HG03097 (cell line): Measurements from ENCODE around the gene HSD17B1.

ENCODE experiments used
- ATAC-seq: cut with Tn5 transposase; IDR thresholded peaks from one replicate; pipeline ENCODE4 v1.9.1; 2021; ENCODE audit not compliant: unreplicated experiment, low FRiP score

The HSD17B1 gene

GRCh38 chr17:42591411-42591810, 38.7 kb downstream of the HSD17B1 start:
- no peak for ATAC-seq

- ATAC-seq: no peak
Observed at GRCh38 chr17:42596386-42596785, 43.7 kb downstream of the HSD17B1 start.

GRCh38 chr17:42598905-42599304, 46.2 kb downstream of the HSD17B1 start:
- no peak for ATAC-seq

- ATAC-seq: no peak
Observed at GRCh38 chr17:42603318-42603717, 50.6 kb downstream of the HSD17B1 start.
